Osteocyte (in vitro differentiated cells): ENCODE measurements around the gene CSMD2. TPM values are rescaled to one million over a fixed set of nuclear protein-coding genes. Genes with fewer than 3 reads are reported as not detected.

Source experiments
- DNase-seq: peaks from one replicate; pipeline ENCODE4 v3.0.0; 2021; ENCODE audit warnings: mixed read lengths; ENCODE audit not compliant: unreplicated experiment; ENCODE audit errors: extremely low spot score
- H3K27ac Mint-ChIP-seq: one replicate; pipeline ENCODE4 v1.8.0; 2021; ENCODE audit warnings: mild to moderate bottlenecking, mixed read lengths; ENCODE audit not compliant: unreplicated experiment
- H3K27me3 Mint-ChIP-seq: one replicate; pipeline ENCODE4 v1.8.0; 2021; ENCODE audit warnings: mixed read lengths; ENCODE audit not compliant: unreplicated experiment
- H3K36me3 Mint-ChIP-seq: one replicate; pipeline ENCODE4 v1.8.0; 2021; ENCODE audit warnings: mixed read lengths; ENCODE audit not compliant: unreplicated experiment
- H3K4me1 Mint-ChIP-seq: one replicate; pipeline ENCODE4 v1.8.0; 2021; ENCODE audit warnings: mixed read lengths; ENCODE audit not compliant: unreplicated experiment
- H3K4me3 Mint-ChIP-seq: one replicate; pipeline ENCODE4 v1.8.0; 2021; ENCODE audit warnings: mild to moderate bottlenecking, moderate library complexity, mixed read lengths; ENCODE audit not compliant: unreplicated experiment
- H3K9me3 Mint-ChIP-seq: one replicate; pipeline ENCODE4 v1.8.0; 2021; ENCODE audit warnings: mixed read lengths; ENCODE audit not compliant: unreplicated experiment
- total RNA-seq: library from RNA; stranded (reverse); gene quantifications from 2 replicates; pipeline ENCODE4 v1.2.1, GENCODE V29; 2021
- TF ChIP-seq, protein P1 (sequence below): fragments of 200-600 bp; sonication (generic); IDR thresholded peaks from 2 replicates; pipeline ENCODE4 v1.5.0; 2021; ENCODE audit warnings: antibody characterized with exemption, mild to moderate bottlenecking, moderate library complexity

CSMD2 gene
- total RNA-seq, 1 donor from 2014 or later = not detected

DNA sequence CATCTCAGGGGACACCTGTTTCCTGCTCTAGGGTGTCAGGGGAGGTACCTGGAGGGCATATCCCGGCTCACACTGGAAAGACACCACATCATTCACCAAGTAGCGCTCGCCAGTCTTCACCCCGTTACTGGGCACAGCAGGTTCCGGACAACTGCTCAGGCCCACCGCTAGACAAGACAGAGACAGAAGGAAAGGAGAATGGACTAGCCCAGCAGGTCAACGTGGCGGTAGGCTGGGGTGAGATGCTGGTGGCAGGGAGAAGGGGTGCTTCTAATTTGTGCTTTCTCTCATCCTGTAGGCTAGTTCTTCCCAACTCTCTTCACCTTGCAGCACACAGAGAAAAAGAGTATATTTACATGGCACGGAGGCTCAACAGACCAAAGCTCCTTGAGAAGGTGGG is 547.6 kb downstream of the CSMD2 start:
- Mint-ChIP-seq H3K9me3 (no peaks in the 10 kb centered on the region), H3K27ac (no peak overlapping the region), H3K4me3 (no peak overlapping the region), H3K27me3 (peaks cover 18% of the 10 kb centered on the region), H3K4me1 (no peaks in the 10 kb centered on the region), H3K36me3 (no peaks in the 10 kb centered on the region)
- TF ChIP-seq, protein P1, sequence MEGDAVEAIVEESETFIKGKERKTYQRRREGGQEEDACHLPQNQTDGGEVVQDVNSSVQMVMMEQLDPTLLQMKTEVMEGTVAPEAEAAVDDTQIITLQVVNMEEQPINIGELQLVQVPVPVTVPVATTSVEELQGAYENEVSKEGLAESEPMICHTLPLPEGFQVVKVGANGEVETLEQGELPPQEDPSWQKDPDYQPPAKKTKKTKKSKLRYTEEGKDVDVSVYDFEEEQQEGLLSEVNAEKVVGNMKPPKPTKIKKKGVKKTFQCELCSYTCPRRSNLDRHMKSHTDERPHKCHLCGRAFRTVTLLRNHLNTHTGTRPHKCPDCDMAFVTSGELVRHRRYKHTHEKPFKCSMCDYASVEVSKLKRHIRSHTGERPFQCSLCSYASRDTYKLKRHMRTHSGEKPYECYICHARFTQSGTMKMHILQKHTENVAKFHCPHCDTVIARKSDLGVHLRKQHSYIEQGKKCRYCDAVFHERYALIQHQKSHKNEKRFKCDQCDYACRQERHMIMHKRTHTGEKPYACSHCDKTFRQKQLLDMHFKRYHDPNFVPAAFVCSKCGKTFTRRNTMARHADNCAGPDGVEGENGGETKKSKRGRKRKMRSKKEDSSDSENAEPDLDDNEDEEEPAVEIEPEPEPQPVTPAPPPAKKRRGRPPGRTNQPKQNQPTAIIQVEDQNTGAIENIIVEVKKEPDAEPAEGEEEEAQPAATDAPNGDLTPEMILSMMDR = no peak
- peak; percentile 73 for DNase-seq

DNA sequence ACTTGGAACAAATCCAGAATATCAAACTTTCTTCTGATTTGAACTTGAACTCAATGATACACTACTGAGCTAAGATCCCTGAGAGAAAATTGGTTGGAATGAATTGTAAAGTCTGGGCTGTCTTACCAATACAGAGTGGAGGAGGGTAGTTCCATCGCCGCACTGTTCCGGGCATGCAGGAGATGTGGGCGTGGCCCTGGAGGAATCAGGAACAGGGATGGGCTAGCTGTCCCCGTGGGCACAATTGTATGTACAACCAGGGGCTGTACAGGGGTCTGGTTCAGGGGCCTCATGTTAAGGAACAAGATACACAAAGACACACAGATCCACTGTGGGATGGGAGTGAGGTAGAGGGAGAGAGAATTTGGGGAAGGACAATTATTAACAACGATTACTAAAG is 548.2 kb downstream of the CSMD2 start:
- Mint-ChIP-seq H3K36me3 (no peaks in the 10 kb centered on the region), H3K4me3 (no peak overlapping the region), H3K27ac (no peak overlapping the region), H3K9me3 (no peaks in the 10 kb centered on the region), H3K4me1 (no peaks in the 10 kb centered on the region), H3K27me3 (peaks cover 18% of the 10 kb centered on the region)
- TF ChIP-seq, protein P1 = no peak
- peak; percentile 51 for DNase-seq

DNA sequence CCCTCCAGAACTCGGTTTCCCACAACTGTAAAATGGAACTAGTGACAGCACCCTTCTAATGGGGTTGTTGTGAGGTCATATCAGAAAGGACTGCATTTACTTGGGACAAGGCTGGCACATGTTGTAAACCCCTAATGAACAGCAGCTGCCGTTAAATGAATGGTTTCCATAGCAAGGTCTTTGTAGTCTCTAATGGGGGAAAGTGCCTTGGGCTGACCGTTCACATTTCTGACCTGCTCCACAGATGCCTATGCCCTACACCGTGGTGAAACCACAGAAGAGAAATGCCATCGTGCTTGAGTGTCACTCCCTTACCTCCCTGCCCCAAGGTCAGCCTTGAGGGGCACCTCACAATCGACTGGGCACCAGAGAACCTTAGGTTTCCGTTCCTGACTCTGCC is 549.5 kb downstream of the CSMD2 start:
- no peak for DNase-seq
- H3K4me1 Mint-ChIP-seq = no peaks in the 10 kb centered on the region
- H3K9me3 Mint-ChIP-seq = no peaks in the 10 kb centered on the region
- peaks cover 18% of the 10 kb centered on the region for H3K27me3 Mint-ChIP-seq
- no peak overlapping the region for H3K27ac Mint-ChIP-seq
- TF ChIP-seq, protein P1 = no peak
- H3K4me3 Mint-ChIP-seq = no peak overlapping the region
- H3K36me3 Mint-ChIP-seq = no peaks in the 10 kb centered on the region

DNA sequence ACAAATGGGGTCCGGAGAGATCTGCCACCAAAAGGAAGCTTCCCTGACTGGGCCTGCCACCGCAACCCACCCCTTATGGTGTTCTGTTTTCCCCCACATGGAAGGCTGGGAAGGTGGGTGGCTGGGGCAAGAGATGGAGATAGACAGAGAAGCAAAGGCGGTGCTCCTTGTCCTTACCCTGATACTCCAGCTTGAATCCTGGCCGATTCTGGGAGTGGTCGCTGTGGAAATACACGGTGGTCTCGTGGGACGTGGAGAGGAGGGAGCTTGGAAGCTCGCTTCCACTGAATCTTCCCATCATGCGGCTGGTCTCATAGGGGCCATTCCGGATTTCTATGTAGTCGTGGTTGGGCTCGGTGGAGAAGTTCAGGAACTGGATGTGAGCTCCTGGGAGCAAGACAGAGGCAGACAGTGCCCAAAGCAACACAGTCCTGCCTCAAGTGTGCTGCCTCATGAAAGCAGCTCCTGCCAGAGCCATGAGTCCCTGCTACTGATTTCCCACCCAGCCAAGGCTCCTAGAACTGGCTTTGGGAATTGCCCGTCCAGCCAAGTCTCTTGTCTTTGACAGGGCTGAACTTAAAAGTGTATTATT is 554.1 kb downstream of the CSMD2 start:
- Mint-ChIP-seq H3K27me3 (peaks cover 7% of the 10 kb centered on the region), H3K4me3 (no peak overlapping the region), H3K27ac (no peak overlapping the region), H3K4me1 (no peaks in the 10 kb centered on the region), H3K9me3 (no peaks in the 10 kb centered on the region), H3K36me3 (no peaks in the 10 kb centered on the region)
- DNase-seq = no peak
- TF ChIP-seq, protein P1 = no peak

DNA sequence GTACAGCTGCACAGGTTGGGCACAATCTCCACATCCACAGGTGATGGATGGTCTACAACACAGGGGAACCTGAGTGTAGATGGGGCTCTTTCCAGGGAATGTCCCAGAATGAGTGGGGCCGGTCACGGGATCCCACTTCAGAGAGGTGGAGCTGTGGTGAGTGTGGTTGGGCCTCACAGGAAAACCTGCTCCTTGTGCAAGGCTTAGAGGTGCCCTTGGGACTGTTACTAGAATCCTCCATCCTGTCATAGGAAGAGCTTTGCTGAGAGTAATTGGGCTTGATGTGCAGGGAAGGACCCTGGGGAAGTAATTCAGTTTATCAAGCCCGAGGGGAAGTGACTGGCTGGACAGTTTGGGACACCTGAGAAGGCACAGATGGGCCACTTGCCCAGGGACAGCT is 554.6 kb downstream of the CSMD2 start:
- TF ChIP-seq, protein P1 = no peak
- H3K27me3 Mint-ChIP-seq = peaks cover 7% of the 10 kb centered on the region
- H3K4me3 Mint-ChIP-seq = no peak overlapping the region
- H3K36me3 Mint-ChIP-seq = no peaks in the 10 kb centered on the region
- no peaks in the 10 kb centered on the region for H3K4me1 Mint-ChIP-seq
- H3K27ac Mint-ChIP-seq = no peak overlapping the region
- no peak for DNase-seq
- no peaks in the 10 kb centered on the region for H3K9me3 Mint-ChIP-seq
